ENCODE measurements around the gene THYN1.
"Not testable (repeated sequence)": the region's sequence is repeated elsewhere in the genome, so short reads cannot be mapped to it uniquely, and the experiment has no call there.

Gene THYN1

DNA sequence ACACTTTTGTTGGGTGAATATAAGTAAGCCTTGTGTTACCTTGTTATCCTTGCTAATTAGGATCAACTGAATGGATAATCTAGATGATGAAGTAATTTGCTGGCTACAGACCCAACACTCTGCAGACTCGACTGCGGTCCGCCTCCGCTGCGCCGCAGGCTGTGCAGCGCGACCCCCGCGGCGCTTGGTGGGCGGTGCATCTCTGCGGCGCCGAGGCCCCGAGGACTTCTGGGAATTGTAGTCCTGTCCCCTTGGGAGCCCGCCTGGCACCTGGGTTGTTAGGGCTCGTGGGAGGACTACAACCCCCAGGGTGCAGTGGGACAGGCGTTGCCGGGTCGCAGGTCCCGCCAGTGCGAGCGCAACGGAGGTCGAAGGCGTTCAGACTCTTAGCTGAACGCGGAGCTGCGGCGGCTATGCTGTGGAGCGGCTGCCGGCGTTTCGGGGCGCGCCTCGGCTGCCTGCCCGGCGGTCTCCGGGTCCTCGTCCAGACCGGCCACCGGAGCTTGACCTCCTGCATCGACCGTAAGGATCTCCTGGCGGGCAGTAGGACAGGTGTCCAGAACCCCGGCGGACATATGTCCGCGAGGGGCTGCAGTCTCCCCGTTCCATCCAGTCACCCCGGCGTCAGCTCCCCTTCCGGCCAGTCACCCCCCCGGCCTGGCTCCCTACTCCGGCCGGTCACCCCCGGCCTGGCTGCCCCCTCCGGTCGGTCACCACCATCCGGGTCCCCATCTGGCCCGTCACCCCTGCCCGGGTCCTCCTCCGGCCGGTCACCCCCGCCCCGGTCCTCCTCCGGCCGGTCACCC lies at the start of gene THYN1, which contains the start of gene ACAD8:
TSS of gene THYN1 (minus strand) at position 165 of the 806 bp plus-strand sequence. CDS start 470 bp downstream, outside the sequence.
TSS of gene ACAD8 (plus strand) at position 381 of the 806 bp plus-strand sequence. CDS start at position 414, 33 bp downstream.
- peak; percentile 94 for DNase-seq (ENCODE audit: low read depth)

DNA sequence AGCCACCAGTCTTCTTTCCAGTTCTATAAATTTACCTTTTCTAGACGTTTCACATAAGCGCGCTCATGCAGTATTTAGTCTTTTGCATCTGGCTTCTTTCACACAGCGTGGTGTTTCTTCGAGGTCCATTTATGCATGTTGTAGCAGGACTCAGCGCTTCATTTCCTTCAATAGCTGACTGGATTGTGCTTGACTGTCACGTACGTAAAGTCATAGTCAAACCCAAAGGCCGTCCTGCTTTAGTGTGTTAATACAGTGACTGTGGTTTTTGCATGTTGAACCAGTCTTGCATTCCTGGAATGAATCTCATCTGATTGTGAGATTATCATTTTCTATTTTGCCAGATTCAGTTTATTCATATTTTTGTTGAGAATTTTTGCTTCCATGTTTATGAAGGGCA lies 41.5 kb upstream of the THYN1 start:
- DNase-seq (ENCODE audit: low read depth), result no peak

DNA sequence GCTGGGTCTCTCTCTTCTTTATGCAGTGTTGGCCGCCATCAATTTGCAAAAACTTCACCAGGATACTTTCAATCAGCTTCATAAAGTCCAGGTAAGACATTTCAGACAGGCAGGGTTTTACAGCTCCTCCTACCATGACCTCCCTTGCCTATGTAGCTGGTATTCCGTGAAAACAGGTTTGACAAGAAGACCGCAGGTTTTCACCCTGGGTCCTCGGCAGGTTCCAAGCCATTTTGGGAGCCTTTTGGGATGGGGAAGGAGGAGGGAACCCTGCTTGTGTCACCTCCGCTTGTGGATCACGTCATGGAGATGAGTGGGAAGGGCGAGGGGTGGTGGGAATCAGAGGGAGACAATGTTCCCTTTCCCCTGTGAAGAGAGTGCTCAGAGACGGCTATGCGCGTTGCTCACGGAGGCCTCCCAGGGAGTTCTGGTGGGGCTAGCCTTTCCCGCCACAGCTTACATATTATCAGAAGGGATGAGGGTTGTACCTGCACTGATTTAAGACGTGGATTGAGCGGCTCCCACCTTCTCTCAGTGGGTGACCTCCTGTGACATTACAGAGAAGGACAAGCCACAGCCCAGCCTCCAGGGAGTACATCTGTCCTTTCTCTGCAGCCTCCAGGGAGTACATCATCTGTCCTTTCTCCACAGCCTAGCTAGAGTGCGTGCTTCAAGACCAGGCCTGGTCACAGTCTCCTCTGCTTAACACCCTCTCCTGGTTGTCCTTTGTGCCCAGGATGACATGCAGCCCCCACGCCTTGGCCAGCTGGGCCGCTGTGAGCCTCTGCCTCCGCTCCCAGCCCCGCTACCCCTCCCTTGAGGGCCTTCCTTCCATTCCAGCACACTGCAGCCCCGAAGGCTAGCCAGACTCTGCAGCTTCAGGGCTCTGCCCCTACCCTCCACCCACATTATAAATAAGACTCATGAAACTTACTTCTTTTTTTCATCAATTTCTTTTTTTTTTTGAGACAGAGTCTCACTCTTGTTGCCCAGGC lies 40.3 kb upstream of the THYN1 start:
- DNase-seq (ENCODE audit: low read depth), result no peak

DNA sequence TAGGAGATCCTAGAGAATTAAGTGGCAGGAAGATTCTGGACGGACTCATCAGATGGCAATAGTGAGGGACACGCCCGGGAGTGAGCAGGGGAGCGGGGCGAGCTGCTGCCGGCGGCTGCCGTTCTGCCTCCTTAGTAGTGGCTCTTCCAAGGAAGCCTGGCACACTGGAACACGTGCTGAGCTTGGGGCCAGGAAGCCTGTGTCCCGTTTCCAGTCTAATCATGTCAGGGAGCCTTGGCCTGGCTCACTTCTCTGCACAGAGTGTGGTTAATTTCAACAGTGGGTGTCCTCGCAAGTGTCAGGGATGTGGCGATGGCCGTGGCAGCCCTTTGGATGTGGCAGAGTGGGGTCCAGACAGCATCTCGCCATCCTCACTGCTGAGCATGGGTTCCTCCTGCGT lies 39.5 kb upstream of the THYN1 start:
- no peak for DNase-seq (ENCODE audit: low read depth)

DNA sequence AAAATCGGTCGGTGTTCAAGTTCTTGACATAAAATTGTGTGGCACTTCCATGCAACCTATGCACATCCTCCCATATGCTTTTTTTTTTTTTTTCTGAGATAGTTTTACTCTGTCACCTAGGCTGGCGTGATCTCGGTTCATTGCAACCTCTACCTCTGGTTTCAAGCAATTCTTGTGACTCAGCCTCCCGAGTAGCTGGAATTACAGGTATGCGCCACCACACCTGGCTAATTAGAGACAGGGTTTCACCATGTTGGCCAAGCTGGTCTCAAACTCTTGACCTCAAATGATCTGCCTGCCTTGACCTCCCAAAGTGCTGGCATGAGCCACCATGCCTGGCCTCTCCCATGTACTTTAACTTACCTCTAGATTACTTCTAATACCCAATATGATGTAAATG lies 38.0 kb upstream of the THYN1 start:
- no peak for DNase-seq (ENCODE audit: low read depth)

DNA sequence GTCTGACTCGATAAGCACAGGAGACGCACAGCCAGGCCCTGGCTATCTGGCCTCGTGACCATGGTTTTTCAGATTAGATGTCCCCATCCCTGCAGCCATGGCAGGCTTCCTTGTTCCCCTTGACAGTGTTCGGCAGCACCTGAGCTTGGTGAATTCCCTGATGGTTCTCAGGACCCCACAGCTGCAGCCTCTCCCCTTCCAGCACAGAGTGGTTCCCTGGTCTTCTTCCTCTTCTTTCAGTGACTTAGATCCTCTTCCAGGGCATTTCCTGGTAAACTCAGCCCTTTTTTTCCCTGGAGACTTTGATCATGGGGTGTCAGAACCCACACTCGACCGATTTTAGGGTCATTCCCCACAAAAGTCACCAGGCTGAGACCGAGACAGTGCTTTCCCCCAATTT lies 37.5 kb upstream of the THYN1 start:
- DNase-seq (ENCODE audit: low read depth), result no peak

DNA sequence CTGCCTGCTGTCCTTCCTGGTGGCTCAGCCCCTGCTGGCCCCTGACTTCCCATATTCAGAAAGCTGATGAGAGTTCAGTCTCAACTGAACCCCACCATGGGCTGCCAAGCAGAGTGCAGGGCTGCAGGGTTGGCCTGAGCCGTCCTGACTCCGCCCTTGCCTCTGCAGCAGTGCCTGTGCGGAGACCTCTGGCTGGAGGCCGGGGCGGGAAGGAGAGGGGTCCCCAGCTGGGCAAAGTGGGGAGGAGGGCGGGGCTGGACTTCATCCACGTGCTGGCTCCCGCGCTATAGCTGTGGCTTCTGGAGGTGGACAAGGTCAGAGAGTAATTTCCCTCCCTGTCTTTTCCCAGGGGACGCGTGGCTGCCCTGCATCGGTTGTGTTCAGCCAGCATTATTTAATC lies 36.6 kb upstream of the THYN1 start:
- DNase-seq (ENCODE audit: low read depth), result no peak

DNA sequence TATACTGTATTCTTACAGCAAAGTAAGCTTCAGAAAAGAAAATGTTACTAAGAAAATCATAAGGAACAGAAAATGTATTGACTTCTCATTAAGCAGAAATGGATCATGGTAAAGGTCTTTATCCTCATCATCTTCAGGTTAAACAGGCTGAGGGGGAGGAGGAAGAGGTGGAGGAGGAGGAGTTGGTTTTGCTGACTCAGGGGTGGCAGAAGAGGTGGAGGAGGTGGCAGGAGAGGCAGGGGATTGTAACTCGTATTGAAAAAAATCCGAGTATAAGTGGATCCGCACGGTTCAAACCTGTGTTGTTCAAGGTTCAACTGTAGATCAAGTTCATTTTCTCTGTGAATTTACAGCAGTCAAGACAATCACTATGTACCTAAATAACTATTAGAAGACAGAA lies 36.0 kb upstream of the THYN1 start:
- no peak for DNase-seq (ENCODE audit: low read depth)

DNA sequence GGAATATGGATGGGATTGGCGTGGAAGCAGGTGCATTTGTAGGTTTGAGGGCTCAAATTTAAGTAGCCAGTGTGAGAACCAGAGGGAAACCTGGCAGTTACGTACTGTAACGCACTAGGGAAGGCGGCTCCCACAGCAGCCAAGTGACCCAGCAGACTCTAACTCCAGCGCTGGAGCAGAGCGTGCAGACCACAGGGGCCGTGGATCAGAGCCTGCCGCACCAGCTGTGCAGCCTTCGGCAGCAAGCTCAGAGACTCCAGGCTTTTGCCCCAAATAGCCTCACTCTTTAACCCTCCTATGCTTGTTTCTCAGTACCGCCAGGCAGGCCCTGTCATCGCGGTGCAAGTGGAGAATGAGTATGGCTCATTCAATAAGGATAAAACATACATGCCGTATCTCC lies 35.3 kb upstream of the THYN1 start:
- DNase-seq (ENCODE audit: low read depth), result no peak

DNA sequence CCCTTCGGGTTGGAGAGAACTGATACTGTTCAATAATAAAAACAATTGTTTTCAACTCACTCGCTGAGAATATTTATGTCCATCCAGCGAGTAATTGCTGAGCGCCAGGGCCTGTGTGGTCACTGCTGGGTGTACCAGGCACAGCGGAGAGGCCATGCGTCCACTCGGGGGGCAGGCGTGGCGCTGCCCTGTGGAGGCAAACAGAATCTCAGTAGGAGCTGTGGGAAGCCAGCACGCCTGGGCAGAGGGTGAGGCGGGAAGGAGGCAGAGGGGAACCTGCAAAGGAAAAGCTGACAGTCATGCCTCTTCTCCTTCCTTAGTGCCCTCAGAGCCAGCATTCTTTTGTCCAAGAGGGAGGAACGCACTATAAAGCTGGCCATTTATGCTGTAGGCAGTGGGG lies 34.4 kb upstream of the THYN1 start:
- DNase-seq (ENCODE audit: low read depth), result no peak

DNA sequence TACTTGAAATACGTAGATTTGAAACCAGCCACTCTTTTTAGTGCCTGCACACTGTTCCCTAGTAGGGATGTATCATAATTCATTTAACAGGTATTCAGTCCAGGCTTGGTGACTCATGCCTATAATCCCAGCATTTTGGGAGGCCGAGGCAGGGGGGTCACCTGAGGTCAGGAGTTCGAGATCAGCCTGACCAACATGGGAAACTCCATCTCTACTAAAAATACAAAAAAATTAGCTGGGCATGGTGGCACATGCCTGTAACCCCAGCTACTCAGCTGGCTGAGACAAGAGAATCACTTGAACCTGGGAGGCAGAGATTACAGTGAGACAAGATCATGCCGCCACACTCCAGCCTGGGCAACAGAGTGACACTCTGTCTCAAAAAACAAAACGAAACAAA lies 31.2 kb upstream of the THYN1 start:
- DNase-seq (ENCODE audit: low read depth), result not testable (repeated sequence)

DNA sequence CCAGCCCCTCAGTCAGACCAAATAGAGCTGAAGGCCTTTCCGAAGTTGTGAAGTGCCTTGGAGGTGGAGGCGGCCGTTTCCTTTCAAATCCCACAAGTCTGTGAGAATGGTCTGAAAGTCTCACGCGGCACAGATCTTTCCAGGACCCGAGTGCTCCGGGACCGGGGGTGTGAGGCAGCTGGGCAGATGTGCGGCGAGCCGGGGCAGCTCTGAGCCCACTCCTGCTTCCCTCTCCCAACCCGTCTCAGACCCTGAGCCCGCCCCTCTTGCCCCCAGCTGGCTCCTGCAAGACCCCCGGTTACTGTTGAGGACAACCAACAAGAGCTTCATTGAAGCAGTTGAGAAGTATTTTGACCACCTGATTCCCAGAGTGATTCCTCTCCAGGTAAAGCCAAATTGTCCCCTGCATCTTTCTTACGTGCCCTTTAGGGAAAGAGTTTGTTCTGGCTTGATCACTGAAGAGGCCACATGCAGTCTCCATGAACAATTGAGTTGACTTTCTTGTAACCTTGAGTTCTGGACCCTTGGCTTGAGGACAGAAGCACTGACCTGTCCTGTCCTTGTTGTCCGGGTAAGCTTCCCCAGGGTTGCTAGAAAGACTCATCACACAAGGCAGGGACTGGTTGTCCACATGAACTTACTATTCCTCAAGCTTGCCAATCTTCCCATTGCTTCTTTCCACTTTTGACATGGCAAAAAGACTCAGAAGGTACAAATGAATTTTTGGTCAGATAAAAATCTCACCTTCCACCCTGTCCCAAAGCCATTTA lies 30.5 kb upstream of the THYN1 start:
- DNase-seq (ENCODE audit: low read depth), result no peak

DNA sequence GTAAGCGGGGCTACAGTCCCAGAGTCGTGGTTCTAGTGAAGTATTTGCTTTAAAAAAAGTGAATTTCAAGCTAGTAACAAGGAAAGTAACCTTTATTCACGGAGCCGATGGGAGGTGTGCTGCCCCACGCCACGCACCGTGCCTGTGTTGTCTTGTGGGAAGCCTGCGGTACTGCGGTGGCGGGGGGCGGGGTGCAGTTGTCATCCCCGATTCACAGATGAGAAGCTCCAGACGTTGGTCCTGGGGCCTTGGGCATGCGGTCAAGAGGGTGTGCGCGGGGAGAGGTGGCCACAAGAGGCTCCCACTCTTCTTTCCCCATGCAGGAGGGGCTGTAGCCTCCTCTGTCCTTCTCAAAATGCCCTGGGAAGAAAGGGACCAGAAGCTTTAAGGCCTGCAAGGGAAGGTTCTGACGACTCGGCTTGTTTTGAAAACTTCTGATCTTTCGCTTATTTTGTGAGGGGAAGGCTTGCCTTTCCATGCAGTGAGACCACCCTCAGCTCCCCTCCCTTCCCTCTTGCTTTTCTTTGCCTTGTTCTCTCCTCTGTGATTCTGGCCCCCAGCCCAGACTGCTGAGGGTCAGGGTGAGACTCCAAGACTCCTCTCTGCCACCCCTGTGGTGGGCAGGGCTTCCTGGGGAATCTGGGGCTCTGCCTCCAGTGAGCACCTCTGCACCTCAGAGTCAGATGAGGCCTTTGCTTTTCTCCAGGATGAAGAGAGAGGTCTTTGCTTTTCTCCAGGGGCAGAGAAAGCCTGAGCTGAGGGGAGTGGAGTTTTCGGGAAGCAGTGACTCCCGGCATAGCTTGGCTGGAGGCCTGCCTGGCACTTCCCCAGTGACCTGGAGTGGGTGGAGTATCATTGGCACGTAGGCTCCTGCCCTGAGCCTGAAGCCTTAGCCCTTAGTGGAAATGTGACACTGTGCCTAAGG lies 29.2 kb upstream of the THYN1 start:
- no peak for DNase-seq (ENCODE audit: low read depth)

DNA sequence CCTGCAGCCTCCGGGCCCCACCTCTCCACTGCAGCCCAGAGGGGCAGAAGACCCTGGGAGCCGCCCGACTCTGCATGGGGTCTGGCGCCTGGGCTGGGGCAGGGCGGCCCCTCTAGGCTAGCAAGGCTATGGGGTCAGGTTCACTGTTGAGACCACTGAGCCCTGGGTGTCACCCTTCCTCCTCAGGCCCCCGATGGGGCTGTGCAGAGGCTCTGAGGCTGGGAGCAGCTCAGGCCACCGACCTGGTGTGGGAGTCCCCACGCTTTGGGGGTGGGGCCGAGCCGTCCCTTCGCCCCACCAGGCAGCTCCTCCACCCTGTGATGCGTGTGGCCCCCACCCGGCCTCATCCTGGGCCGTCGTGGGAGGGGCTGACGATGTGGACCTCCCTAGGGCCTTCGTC lies 28.5 kb upstream of the THYN1 start:
- not testable (repeated sequence) for DNase-seq (ENCODE audit: low read depth)

DNA sequence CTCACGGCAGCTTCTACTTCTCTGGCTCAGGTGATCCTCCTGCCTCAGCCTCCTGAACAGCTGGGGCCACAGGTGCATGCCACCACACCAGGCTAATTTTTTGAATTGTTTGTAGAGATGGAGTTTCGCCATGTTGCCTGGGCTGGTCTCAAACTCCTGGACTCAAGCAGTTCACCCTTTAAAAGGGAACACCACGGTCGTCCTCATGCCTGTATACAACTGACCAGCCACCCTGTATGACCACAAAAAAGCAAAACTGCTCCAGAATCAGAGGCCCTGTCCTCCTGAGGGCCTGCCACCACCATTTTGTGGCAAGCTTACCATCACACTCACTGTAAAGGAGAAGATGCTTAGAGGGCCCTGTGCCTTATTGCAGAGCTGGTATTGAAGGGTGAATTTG lies 25.2 kb upstream of the THYN1 start:
- DNase-seq (ENCODE audit: low read depth), result no peak

DNA sequence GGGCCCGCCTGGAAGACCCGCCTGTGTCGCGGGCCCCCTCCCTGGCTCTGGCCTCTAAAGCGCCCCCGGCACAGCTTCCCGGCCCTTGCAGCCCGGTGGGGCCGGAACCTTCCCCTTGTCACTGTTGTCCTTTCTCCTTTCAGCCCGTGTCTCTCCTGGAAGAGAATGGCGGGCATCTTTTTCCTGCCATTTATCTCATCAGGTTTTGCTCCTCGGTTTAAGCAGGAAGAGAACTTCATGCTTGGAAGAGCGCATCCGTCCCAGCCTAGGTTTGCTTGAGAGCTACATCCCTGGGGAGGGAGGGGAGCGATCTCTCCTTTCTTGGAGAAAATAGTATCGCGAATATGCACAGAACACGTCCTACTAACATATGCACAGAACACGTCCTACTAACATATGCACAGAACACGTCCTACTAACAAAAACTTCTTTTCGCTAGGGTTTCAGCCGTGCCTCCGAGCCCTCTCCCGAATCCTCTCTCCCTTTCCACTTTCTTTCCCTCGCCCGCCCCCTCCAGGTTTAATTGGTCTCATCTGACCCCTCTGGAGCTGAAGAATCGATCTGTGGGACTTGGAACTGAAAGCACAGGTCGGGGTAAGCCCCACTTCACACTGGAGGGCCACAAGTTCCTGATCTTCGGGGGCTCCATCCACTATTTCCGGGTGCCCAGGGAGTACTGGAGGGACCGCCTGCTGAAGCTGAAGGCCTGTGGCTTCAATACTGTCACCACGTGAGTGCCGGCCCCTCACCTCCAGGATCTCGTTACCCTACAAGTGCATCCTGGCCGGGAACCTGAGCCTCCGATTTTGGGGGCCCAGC lies 24.2 kb upstream of the THYN1 start:
- DNase-seq (ENCODE audit: low read depth), result no peak

DNA sequence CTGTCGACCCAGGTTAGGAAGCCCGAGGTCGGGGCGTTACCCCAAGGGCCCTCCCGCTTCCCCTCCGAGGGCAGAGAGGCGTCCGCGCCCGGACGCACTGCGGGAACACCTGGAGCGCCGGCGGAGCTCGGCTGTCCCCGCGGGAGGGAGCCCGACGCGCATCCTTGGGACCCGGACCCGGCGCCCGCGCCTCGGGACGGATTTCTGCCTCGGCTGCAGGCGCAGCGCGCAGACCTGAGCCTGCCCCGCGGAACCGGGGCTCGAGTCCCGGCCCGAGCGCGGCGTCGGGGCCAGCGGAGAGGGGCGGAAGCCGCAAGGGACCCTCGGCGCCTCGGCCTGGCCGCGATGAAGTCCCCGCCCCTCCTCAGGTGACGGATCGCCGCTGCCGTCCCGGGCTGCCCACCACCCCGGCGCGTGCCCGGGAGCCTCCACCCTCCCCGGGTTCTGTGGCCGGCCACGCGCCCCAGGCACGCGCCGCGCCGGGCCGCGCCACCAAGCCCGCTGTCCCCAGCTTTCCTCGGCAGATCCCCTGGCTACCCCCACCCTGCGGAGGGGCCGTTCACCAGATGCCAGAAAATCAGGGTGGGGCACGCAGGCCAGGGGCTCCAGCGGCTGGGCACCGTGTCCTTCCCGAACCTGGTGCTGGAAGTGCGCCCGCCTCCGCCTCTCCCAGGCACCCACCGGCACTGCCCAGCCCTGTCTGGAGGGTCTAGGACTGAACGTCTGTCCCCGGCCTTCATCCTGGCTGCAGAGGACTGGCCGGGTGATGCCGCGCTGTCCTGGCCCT lies 23.4 kb upstream of the THYN1 start:
- no peak for DNase-seq (ENCODE audit: low read depth)

DNA sequence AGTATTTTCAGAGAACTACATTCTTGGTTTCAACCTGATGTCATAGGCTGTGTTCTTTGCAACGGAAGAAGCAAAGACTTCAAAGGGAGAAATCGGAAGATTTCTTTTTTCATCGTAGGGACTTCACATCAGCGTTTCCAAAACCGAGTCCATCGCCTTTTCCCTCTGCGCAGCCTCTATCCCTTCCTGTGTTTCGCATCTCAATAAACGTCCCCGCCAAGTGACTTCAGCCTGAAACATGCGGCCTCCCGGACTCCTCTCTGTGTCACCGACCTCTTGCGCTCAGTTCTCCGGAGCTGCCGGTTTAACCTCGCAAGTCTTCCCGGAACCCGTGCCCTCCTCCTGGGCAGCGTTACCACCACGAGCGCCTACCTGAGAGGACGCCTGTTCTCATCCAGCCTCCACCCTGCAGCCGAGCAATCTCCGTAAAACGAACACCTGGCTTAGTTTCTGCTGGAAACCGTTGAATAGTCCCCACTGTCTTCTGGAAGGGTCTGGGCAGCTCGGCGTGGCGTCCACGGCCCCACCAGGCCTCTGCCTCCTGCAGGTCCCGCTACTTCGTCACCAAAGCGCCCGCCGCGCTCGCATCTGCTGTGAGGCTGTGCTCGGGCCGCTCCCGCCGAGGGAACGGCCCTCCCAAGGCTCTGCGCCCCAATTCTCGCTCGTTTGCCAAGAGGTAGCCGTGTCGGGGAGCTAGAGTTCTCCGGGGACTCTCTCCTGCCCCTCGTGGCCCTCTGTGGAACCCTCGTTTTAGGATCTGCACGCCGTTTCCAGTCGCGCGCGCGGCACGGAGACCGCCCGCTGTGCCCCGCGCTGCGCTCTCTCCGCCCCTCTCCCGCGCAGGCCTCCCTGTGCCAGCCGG lies 22.6 kb upstream of the THYN1 start, which contains the start of gene GLB1L3:
TSS of gene GLB1L3 (plus strand) at position 846 of the 862 bp plus-strand sequence. CDS start 362 bp downstream, outside the sequence.
- DNase-seq (ENCODE audit: low read depth), result peak; percentile 78
